ENCODE results near the gene C1orf74.
"Not testable (repeated sequence)": the region's sequence is repeated elsewhere in the genome, so short reads cannot be mapped to it uniquely, and the experiment has no call there.

C1orf74 gene

GRCh38 chr1:209805341-209805781 lies 21.0 kb upstream of the C1orf74 start:
- DNase-seq, result no peak

GRCh38 chr1:209803568-209803967 lies 19.2 kb upstream of the C1orf74 start:
- no peak for DNase-seq

- DNase-seq, result no peak
Measured at GRCh38 chr1:209802780-209803152, 18.4 kb upstream of the C1orf74 start.

GRCh38 chr1:209802117-209802779 lies 17.9 kb upstream of the C1orf74 start:
- no peak for DNase-seq

- DNase-seq, result no peak
Measured at GRCh38 chr1:209800984-209801834, 16.9 kb upstream of the C1orf74 start.

- DNase-seq, result no peak
Measured at GRCh38 chr1:209797978-209798639, 13.8 kb upstream of the C1orf74 start.

GRCh38 chr1:209793711-209794110 lies 9.4 kb upstream of the C1orf74 start:
- DNase-seq, result not testable (repeated sequence)

- DNase-seq, result no peak
Measured at GRCh38 chr1:209791920-209792319, 7.6 kb upstream of the C1orf74 start.

GRCh38 chr1:209790286-209791193 lies 6.2 kb upstream of the C1orf74 start:
- no peak for DNase-seq

- no peak for DNase-seq
Measured at GRCh38 chr1:209789245-209789644, 4.9 kb upstream of the C1orf74 start.

- DNase-seq, result no peak
Measured at GRCh38 chr1:209787551-209787950, 3.2 kb upstream of the C1orf74 start.

- no peak for DNase-seq
Measured at GRCh38 chr1:209786146-209786545, 1.8 kb upstream of the C1orf74 start.

- DNase-seq, result no peak
Measured at GRCh38 chr1:209785592-209785991, 1.2 kb upstream of the C1orf74 start.

- DNase-seq, result no peak
Measured at GRCh38 chr1:209783386-209783785, 973 bp downstream of the C1orf74 start.

GRCh38 chr1:209780268-209780667 lies 4.1 kb downstream of the C1orf74 start:
- DNase-seq, result no peak

GRCh38 chr1:209778102-209778501 lies 6.3 kb downstream of the C1orf74 start:
- no peak for DNase-seq

GRCh38 chr1:209777587-209777986 lies 6.8 kb downstream of the C1orf74 start:
- DNase-seq, result no peak

- no peak for DNase-seq
Measured at GRCh38 chr1:209775678-209776077, 8.7 kb downstream of the C1orf74 start.

GRCh38 chr1:209774592-209774991 lies 9.8 kb downstream of the C1orf74 start:
- DNase-seq, result no peak

- no peak for DNase-seq
Measured at GRCh38 chr1:209772126-209772525, 12.2 kb downstream of the C1orf74 start.

- DNase-seq, result no peak
Measured at GRCh38 chr1:209770636-209771415, 13.5 kb downstream of the C1orf74 start.

GRCh38 chr1:209769971-209770370 lies 14.4 kb downstream of the C1orf74 start:
- no peak for DNase-seq

All from activated CD4-positive, CD25-positive, alpha-beta regulatory T cell (primary cell).